GM23338 (cell line): ENCODE results near the gene DHRS7B. TPM values are rescaled to one million over a fixed set of nuclear protein-coding genes. Genes with fewer than 3 reads are reported as not detected.

Experiments
- ATAC-seq: fragments of 200-7000 bp; cut with Tn5 transposase; 3 replicates; pipeline ENCODE4 v1.9.1; 2020
- DNase-seq: peaks from one replicate; pipeline ENCODE4 v3.0.0-alpha.2; 2015; ENCODE audit warnings: low spot score
- H2AFZ ChIP-seq: fragments of 200-600 bp; sonication (generic); 2 replicates; pipeline ENCODE4 v1.8.0; 2016; ENCODE audit warnings: antibody characterized with exemption, mild to moderate bottlenecking, moderate library complexity
- H3F3A ChIP-seq: fragments of 200-600 bp; sonication (generic); replicated peaks from 2 replicates; pipeline ENCODE4 v1.8.0; 2017; ENCODE audit warnings: antibody characterized with exemption, mixed run types, low read depth
- H3K27ac ChIP-seq: fragments of 200-600 bp; sonication (generic); 2 replicates; pipeline ENCODE4 v1.6.1; 2016; ENCODE audit warnings: low read depth
- H3K27me3 ChIP-seq: fragments of 200-600 bp; sonication (generic); 2 replicates; pipeline ENCODE4 v1.8.0; 2016; ENCODE audit warnings: mild to moderate bottlenecking, mixed run types, moderate library complexity; ENCODE audit not compliant: insufficient read depth
- H3K36me3 ChIP-seq: fragments of 200-600 bp; sonication (generic); 2 replicates; pipeline ENCODE4 v1.8.0; 2016; ENCODE audit warnings: mild to moderate bottlenecking; ENCODE audit not compliant: insufficient read depth
- H3K4me1 ChIP-seq: fragments of 200-600 bp; sonication (generic); 2 replicates; pipeline ENCODE4 v1.8.0; 2016; ENCODE audit warnings: mild to moderate bottlenecking, moderate library complexity; ENCODE audit not compliant: insufficient read depth
- H3K4me2 ChIP-seq: fragments of 200-600 bp; sonication (generic); 2 replicates; pipeline ENCODE4 v1.7.1; 2017; ENCODE audit warnings: mixed run types
- H3K4me3 ChIP-seq: fragments of 200-600 bp; sonication (generic); 2 replicates; pipeline ENCODE4 v1.6.1; 2016; ENCODE audit warnings: mixed run types
- H3K79me2 ChIP-seq: fragments of 200-600 bp; sonication (generic); replicated peaks from 2 replicates; pipeline ENCODE4 v1.8.0; 2017; ENCODE audit warnings: mild to moderate bottlenecking; ENCODE audit not compliant: insufficient read depth
- H3K9me2 ChIP-seq: fragments of 200-600 bp; sonication (generic); 2 replicates; pipeline ENCODE4 v1.8.0; 2017; ENCODE audit not compliant: insufficient read depth
- H4K20me1 ChIP-seq: fragments of 200-600 bp; sonication (generic); replicated peaks from 2 replicates; pipeline ENCODE4 v1.8.0; 2017; ENCODE audit warnings: mild to moderate bottlenecking; ENCODE audit not compliant: insufficient read depth
- H3K27ac Mint-ChIP-seq: 2 replicates; pipeline ENCODE4 v1.8.0; 2020; ENCODE audit warnings: inconsistent platforms, mild to moderate bottlenecking, moderate library complexity, mixed read lengths
- H3K27me3 Mint-ChIP-seq: 3 replicates; pipeline ENCODE4 v1.8.0; 2022; ENCODE audit warnings: low read depth, mild to moderate bottlenecking, moderate library complexity, mixed read lengths, inconsistent platforms; ENCODE audit not compliant: insufficient read depth, poor library complexity
- H3K36me3 Mint-ChIP-seq: 3 replicates; pipeline ENCODE4 v1.8.0; 2021; ENCODE audit warnings: low read depth, mild to moderate bottlenecking, inconsistent platforms, moderate library complexity, mixed read lengths
- H3K4me1 Mint-ChIP-seq: 3 replicates; pipeline ENCODE4 v1.8.0; 2020; ENCODE audit warnings: mild to moderate bottlenecking, inconsistent platforms, mixed read lengths
- H3K4me3 Mint-ChIP-seq: 3 replicates; pipeline ENCODE4 v1.8.0; 2021; ENCODE audit warnings: moderate library complexity, mild to moderate bottlenecking, inconsistent platforms, mixed read lengths
- H3K9me3 Mint-ChIP-seq: 3 replicates; pipeline ENCODE4 v1.8.0; 2020; ENCODE audit warnings: moderate library complexity, mild to moderate bottlenecking, inconsistent platforms, mixed read lengths
- CREB1 ChIP-seq: fragments of 250-450 bp; sonication (Bioruptor Pico); IDR thresholded peaks from 2 replicates; pipeline ENCODE4 v1.5.0; 2020; ENCODE audit warnings: low read depth, mild to moderate bottlenecking, moderate library complexity
- CTCF ChIP-seq, 2 experiments: fragments of 200-600 bp in 1 of 2; sonication (generic) in 1 of 2; conservative IDR thresholded peaks; 2 replicates each; pipeline versions ENCODE4 v1.5.1 to v1.6.1; 2016 to 2017; ENCODE audit warnings: antibody characterized with exemption in 2 of 2, low read depth in 2 of 2, mild to moderate bottlenecking in 2 of 2, moderate library complexity in 1 of 2
- ETS1 ChIP-seq: IDR thresholded peaks from 2 replicates; pipeline ENCODE4 v1.6.1; 2016; ENCODE audit warnings: antibody characterized with exemption
- EZH2 ChIP-seq: fragments of 200-600 bp; sonication (generic); IDR thresholded peaks from one replicate; pipeline ENCODE4 v1.8.0; 2017; ENCODE audit warnings: antibody characterized with exemption, mild to moderate bottlenecking, low read depth; ENCODE audit not compliant: unreplicated experiment
- EZH2phosphoT487 ChIP-seq: fragments of 200-600 bp; sonication (generic); IDR thresholded peaks from one replicate; pipeline ENCODE4 v1.8.1; 2018; ENCODE audit warnings: antibody characterized with exemption; ENCODE audit not compliant: unreplicated experiment
- JUNB ChIP-seq: IDR thresholded peaks from one replicate; pipeline ENCODE4 v1.6.1; 2016; ENCODE audit warnings: antibody characterized with exemption; ENCODE audit not compliant: unreplicated experiment
- NANOG ChIP-seq: IDR thresholded peaks from 2 replicates; pipeline ENCODE4 v1.6.1; 2016; ENCODE audit warnings: antibody characterized with exemption, borderline replicate concordance
- POLR2AphosphoS5 ChIP-seq: IDR thresholded peaks from 2 replicates; pipeline ENCODE4 v1.6.1; 2016; ENCODE audit warnings: antibody characterized with exemption, low read depth
- REST ChIP-seq: IDR thresholded peaks from one replicate; pipeline ENCODE4 v1.6.1; 2018; ENCODE audit warnings: antibody characterized with exemption; ENCODE audit not compliant: unreplicated experiment
- STAT1 ChIP-seq: IDR thresholded peaks from one replicate; pipeline ENCODE4 v1.6.1; 2016; ENCODE audit warnings: antibody characterized with exemption; ENCODE audit not compliant: unreplicated experiment
- ZNF114 ChIP-seq: fragments of 250-450 bp; sonication (Bioruptor Pico); IDR thresholded peaks from 2 replicates; pipeline ENCODE4 v1.5.0; 2020; ENCODE audit warnings: mild to moderate bottlenecking, moderate library complexity
- ZNF331 ChIP-seq: fragments of 250-450 bp; sonication (Bioruptor Pico); IDR thresholded peaks from 2 replicates; pipeline ENCODE4 v1.5.0; 2020; ENCODE audit warnings: low read depth, mild to moderate bottlenecking, moderate library complexity
- ZNF462 ChIP-seq: fragments of 250-450 bp; sonication (Bioruptor Pico); IDR thresholded peaks from 2 replicates; pipeline ENCODE4 v1.5.0; 2020; ENCODE audit warnings: mild to moderate bottlenecking, moderate library complexity
- polyA plus RNA-seq: library from polyadenylated mRNA; unstranded; fragments of >200 nt; fragmentation: Nextera tagmentation; extraction: Ambion mirVana; gene quantifications from 2 replicates; pipeline ENCODE4 v1.2.1, GENCODE V29; 2016
- total RNA-seq: library from RNA; depleted of rRNA; stranded (reverse); fragments of >200 nt; shearing (Covaris generic); gene quantifications from 2 replicates; pipeline ENCODE4 v1.2.3, GENCODE V29; 2014

The DHRS7B gene
- total and polyA plus RNA-seq, 2 experiments from 2014 or later = 26.6 to 27.9 TPM

GRCh38 chr17:21196126-21196525 lies 69.4 kb downstream of the DHRS7B start:
- Histone ChIP-seq H2AFZ (no peak overlapping the region), H3K4me1 (peaks cover 35% of the 10 kb centered on the region), H3K27ac (no peak overlapping the region), H4K20me1 (peaks cover 32% of the 10 kb centered on the region), H3K4me3 (no peak overlapping the region), H3K4me2 (no peak overlapping the region), H3K27me3 (no peaks in the 10 kb centered on the region), H3K9me2 (no peaks in the 10 kb centered on the region), H3K79me2 (peaks cover 40% of the 10 kb centered on the region), H3F3A (peaks cover 23% of the 10 kb centered on the region), H3K36me3 (peaks cover 8% of the 10 kb centered on the region)
- ATAC-seq (no peak), DNase-seq (no peak)
- Mint-ChIP-seq H3K4me1 (peaks cover 45% of the 10 kb centered on the region), H3K4me3 (no peak overlapping the region), H3K27me3 (peaks cover 5% of the 10 kb centered on the region), H3K9me3 (no peaks in the 10 kb centered on the region), H3K36me3 (peaks cover 51% of the 10 kb centered on the region), H3K27ac (no peak overlapping the region)
- TF ChIP-seq ZNF114 = no peak
- no peak for TF ChIP-seq NANOG
- TF ChIP-seq CREB1 = no peak
- no peak for TF ChIP-seq STAT1
- no peak for TF ChIP-seq CTCF (conservative IDR thresholded peaks at IDR 0.05; ENCODE audit: low read depth in 2 of 2)
- no peak for TF ChIP-seq REST
- TF ChIP-seq ETS1 = no peak
- TF ChIP-seq EZH2 = no peak
- TF ChIP-seq ZNF462 = no peak
- no peak for TF ChIP-seq ZNF331 (CRISPR knock-in tag)
- TF ChIP-seq EZH2phosphoT487 = no peak
- no peak for TF ChIP-seq JUNB
- TF ChIP-seq POLR2AphosphoS5 = no peak
